Measurements from ENCODE around the gene AGBL2.

GRCh38 chr11:47672283-47672730 lies 42.9 kb downstream of the AGBL2 start:
- TF ChIP-seq POLR2AphosphoS2 (IDR thresholded peaks at IDR 0.05; ENCODE audit: low read length) (no peak), POLR2AphosphoS5 (IDR thresholded peaks at IDR 0.05; ENCODE audit: control insufficient read depth, insufficient read depth, low read depth, low read length) (no peak), TAF7 (tag; IDR thresholded peaks at IDR 0.05) (no peak), SRSF3 (IDR thresholded peaks at IDR 0.05; ENCODE audit: insufficient read depth, low read length) (no peak), CHD1 (IDR thresholded peaks at IDR 0.05; ENCODE audit: low read length) (no peak), NFIC (IDR thresholded peaks at IDR 0.05) (no peak; the same call in 1 of the 2 replicates), EP300 (IDR thresholded peaks at IDR 0.05; ENCODE audit: low read length) (peak; percentile 31; the same call in 1 of the 2 replicates), YY1 (IDR thresholded peaks at IDR 0.05; ENCODE audit: borderline replicate concordance in 1 of 3, control insufficient read depth in 1 of 3, extremely low read depth in 1 of 3, insufficient read depth in 3 of 3, insufficient read length in 1 of 3, insufficient replicate concordance in 2 of 3, low read depth in 1 of 3, low read length in 2 of 3) (peak in 2 of 3 experiments; percentile 30 to 80), SMC3 (conservative IDR thresholded peaks at IDR 0.05; ENCODE audit: insufficient read depth, low read depth, low read length) (no peak), ZBTB8A (IDR thresholded peaks at IDR 0.05; ENCODE audit: partially characterized antibody) (no peak)
- TF ChIP-seq, protein P1, sequence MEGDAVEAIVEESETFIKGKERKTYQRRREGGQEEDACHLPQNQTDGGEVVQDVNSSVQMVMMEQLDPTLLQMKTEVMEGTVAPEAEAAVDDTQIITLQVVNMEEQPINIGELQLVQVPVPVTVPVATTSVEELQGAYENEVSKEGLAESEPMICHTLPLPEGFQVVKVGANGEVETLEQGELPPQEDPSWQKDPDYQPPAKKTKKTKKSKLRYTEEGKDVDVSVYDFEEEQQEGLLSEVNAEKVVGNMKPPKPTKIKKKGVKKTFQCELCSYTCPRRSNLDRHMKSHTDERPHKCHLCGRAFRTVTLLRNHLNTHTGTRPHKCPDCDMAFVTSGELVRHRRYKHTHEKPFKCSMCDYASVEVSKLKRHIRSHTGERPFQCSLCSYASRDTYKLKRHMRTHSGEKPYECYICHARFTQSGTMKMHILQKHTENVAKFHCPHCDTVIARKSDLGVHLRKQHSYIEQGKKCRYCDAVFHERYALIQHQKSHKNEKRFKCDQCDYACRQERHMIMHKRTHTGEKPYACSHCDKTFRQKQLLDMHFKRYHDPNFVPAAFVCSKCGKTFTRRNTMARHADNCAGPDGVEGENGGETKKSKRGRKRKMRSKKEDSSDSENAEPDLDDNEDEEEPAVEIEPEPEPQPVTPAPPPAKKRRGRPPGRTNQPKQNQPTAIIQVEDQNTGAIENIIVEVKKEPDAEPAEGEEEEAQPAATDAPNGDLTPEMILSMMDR (IDR thresholded peaks at IDR 0.05 in 2 of 3, conservative IDR thresholded peaks at IDR 0.05 in 1 of 3; ENCODE audit: insufficient read depth in 2 of 3, low read depth in 1 of 3, low read length in 3 of 3): no peak
- TF ChIP-seq, protein P2, sequence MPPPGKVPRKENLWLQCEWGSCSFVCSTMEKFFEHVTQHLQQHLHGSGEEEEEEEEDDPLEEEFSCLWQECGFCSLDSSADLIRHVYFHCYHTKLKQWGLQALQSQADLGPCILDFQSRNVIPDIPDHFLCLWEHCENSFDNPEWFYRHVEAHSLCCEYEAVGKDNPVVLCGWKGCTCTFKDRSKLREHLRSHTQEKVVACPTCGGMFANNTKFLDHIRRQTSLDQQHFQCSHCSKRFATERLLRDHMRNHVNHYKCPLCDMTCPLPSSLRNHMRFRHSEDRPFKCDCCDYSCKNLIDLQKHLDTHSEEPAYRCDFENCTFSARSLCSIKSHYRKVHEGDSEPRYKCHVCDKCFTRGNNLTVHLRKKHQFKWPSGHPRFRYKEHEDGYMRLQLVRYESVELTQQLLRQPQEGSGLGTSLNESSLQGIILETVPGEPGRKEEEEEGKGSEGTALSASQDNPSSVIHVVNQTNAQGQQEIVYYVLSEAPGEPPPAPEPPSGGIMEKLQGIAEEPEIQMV (tag; conservative IDR thresholded peaks at IDR 0.05; ENCODE audit: low read depth): 0 out of 2 replicates have a peak, but pooled peaks have one; percentile 28

Measured in K562 (cell line).